GM18858 (cell line): Measurements from ENCODE around the gene TMEM205.
"Not testable (repeated sequence)": the region's sequence is repeated elsewhere in the genome, so short reads cannot be mapped to it uniquely, and the experiment has no call there.

Source experiments
- ATAC-seq: cut with Tn5 transposase; IDR thresholded peaks from one replicate; pipeline ENCODE4 v1.9.1; 2021; ENCODE audit not compliant: unreplicated experiment

Gene TMEM205

DNA sequence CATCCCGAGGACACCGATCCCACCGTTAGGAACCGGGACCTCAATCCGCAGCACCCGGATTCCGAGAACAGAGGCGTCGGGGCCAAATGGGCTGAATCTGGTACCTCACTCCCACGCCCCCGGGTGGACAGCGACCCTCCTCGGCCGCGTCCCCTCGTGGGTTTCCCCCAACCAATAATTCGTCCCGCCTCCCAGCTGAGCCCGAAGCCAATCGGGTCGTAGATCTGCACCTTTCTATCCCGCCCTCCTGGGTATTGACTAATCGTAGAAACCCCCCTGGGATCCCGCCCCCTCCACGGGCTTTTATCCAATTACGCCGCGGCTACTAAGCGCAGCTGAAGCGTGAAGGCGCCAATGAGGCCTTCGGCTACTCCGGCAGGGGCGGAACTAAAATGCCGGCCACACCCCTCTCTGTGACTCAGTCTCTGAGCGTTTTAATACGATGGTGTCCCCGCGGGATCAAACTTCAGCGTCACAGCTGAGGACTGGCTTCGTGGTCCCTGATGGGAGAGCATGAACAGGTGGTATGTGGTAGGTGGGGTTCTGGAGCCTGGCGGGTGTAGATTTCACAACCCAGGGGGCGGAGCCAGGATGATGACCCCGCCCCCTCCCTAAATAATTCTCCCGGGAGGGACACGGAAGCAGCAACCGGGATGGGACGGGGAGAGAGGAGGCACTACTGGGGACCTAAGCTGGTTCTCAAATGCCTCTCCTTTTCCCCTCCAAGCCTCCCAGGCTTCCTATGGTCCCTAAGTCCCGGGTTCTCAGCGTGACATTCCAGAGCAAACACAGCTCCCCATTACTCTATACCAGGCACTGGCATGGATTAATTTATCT, at the start of gene TMEM205, which contains the start of gene CCDC159:
TSS of gene TMEM205 (minus strand) at position 165 of the 837 bp plus-strand sequence. CDS start 649 bp downstream, outside the sequence.
TSS of gene CCDC159 (plus strand) at position 416 of the 837 bp plus-strand sequence. CDS start at position 504, 88 bp downstream.
- ATAC-seq, result peak; percentile 76

DNA sequence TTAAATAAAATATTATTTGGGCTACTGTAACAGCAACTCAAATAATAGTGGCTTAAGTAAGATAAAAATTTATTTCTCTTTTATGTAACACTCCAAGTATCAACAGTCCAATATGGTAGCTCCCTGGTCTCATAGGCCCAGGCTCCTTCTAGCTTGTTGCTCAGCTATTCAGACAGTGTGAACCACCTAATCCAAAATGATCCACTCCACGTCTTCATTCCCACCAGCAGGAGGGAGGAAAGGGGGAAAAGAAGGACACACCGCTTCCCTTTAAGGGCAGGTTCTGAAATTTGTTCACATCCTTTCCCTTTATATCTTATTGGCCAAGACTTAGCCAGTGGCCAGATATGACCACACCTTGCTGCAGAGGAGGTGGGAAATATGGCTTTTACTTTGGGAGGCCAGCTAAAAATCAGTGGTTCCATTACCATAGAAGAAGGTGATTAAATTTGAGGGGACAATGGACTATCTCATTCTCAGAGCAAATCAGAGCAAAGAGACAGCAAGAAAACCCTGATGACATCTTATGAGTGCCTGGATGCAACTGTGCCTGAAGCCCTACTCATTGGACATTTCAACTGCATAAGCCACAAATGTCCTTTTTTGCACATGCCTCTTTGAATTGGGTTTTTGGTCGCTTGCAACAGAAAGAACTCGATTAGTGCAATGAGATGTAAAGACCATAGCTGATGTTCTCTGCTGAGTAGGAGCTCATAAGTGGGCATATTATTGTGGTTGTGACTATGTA, 45.0 kb upstream of the TMEM205 start:
- ATAC-seq, result no peak

DNA sequence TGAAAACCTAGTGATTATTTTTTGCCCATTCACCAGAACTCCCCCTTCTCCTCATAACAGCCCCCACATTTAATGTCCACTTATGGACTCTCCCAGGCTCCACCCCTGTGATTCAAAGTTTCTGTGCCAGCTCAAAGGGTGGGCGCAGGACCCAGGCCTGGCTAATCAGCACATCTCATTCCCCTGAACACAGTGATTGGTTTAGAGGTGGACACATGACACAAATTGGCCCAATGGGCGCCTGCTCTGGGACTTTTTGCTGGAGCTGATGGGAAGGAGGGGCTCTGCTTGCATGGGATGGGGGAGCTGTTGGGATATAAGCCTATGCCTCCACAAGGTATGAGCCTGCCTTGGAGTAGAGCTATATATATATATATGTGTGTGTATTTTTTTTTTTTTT, 44.3 kb upstream of the TMEM205 start:
- ATAC-seq, result no peak

DNA sequence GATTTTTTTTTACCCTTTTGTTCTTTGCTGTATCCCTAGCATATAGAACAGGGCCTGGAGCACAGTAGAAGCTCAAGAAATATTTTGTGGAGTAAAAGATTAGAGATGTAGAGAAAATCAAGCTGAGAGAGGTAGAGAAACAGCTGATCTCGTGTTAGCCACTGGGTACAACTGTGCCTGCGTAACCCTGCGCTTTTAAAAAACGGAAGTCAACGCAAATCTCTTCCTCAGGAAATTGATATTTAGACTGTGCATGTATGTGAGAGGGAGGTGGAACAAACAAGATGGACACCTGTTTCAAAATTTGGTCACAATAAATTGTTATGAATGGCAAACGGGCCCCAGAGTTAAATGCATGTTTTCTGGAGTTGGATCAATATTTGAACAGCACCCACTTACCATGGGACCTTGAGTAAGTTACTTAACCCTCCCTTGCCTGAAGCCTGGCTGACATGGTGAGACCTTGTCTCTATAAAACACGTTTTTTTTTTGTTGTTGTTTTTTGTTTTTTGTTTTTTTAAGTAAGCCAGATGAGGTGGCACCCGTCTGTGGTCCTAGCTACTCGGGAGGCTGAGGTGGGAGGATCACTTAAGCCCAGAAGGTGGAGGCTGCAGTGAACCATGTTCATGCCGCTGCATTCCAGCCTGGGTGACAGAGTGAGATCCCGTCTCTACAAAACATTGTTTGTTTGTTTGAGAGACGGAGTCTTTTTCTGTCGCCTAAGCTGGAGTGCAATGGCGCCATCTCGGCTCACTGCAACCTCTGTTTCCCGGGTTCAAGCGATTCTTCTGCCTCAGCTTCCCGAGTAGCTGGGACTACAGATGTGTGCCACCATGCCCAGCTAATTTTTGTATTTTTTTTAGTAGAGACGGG, 41.3 kb upstream of the TMEM205 start:
- ATAC-seq, result no peak

DNA sequence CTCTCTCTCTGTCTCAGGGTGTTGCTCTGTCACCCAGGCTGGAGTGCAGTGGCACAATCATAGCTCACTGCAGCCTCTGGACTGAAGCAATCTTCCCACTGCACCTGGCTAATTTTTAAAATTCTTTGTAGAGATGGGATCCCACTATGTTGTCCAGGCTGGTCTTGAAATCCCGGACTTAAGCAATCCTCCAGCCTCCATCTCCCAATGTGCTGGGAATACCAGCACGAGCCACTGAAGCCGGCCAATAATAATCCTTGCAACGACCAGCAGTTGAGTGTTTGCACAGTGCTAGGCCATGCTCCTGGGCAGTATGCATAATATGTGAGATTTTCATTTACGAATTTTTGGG, 38.7 kb upstream of the TMEM205 start:
- no peak for ATAC-seq

DNA sequence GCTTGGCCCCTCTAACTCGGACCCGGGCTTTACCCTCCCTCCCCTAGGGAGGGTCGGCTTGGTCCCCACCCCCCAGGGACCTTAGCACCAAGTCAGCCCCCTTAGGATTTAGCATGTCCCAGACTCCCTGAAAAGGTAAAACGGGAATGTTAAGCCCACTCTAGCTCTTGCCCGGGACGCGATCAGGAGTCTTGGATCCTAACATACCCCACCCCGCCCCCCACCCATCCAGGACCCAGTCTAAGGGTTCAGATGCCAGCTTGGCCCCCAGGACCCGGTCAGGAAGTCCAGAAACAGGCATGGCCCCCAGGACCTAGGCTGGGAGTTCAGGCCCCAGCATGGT, 37.6 kb upstream of the TMEM205 start:
- ATAC-seq, result no peak

DNA sequence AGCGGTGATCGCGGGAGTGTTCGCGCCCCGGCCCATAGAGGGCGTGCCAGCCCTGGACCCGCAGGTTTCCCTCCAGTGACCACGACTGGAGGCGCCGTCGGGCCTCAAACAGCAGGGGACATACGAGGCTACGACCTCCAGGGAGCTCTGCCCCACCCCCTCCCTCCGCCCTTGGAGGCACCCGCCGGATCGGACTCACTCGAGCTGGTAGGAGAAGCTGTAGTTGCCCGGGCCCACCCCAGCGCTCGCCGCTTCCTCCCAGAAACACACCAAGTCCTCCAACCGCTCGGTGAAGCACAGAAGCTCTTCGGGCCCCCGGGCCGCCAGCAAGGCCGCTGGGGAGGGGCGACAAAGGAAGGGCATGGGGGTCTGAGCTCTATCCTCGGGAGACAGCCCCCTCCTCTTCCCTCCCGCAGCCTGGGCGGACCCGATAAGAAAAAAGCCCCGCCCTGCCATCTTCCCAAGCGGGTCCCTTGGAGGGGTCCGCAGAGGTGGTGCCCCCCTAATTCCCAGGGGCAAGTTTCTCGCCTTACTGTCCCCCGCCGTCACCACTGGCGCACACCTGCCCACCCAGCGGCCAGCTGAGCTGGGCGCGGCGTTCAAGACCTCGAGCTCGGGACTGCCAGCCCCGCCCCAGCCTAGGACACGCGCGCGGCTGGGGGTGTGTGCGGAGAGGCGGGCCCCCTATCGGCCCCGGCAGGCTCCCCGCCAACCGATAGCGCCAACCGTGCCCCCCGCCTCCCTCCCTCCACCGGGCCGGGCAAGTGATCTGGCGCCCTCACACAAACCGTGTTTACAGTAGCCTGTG, 37.0 kb upstream of the TMEM205 start:
- ATAC-seq, result no peak

DNA sequence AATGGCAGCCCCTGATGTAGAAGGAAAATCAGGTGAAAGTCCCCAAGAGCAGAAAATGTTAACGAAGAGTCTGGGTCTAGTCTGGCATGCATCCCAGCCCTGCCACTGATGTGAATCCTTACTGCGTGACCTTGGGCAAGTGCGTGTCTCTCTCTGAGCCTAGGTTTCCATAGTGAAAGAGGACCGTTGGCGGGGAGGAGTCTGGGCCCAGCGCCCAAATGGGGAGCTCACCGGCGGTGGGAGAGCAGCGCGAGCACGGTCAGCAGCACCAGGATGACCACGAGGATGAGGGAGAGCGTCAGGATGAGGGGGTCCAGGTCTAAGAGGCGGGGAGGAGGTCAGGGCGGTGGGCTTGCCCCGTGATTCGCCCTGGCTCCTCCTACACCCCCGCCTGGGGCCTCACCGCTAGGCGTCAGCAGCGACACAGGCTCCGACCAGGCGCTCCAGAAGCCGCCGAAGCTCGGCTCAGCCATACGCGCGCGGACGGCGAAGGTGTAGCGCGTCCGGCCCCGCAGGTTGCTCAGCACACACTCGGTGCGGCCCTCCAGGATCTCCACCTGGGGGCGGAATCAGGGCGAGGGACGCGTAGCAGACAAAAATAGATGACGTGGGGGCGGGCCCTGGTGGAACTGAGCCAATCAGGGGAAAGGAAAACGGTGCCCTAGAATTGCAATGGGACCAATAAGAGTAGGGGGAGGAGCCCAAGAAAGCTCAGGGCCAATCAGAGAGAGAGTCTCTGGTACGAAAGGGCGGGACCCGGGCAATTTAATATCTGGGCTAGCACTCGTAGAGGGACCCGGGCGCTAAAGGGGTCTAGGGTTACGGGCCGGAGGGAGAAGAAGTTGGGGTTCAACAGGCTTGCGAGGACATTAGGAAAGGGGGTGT, 34.8 kb upstream of the TMEM205 start:
- peak; percentile 60 for ATAC-seq

DNA sequence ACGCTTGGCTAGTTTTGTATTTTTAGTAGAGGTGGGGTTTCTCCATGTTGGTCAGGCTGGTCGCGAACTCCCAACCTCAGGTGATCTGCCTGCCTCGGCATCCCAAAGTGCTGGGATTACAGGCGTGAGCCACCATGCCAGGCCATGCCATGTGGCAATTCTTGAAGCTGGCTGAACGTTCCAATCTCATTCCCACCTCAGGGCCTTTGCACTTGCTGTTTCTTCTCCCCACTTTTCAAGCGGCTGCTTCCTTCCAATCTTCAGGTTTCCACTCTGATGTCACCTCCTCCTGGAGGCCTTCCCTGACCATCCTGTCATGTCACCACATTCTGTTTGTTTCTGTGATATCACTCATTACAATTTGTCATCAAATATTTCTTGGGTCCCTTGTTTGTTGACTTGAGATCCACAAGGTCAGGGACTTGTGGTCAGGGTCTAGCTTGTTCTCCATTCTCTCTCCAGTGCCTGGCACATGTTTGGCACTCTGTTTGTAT, 33.8 kb upstream of the TMEM205 start:
- no peak for ATAC-seq

DNA sequence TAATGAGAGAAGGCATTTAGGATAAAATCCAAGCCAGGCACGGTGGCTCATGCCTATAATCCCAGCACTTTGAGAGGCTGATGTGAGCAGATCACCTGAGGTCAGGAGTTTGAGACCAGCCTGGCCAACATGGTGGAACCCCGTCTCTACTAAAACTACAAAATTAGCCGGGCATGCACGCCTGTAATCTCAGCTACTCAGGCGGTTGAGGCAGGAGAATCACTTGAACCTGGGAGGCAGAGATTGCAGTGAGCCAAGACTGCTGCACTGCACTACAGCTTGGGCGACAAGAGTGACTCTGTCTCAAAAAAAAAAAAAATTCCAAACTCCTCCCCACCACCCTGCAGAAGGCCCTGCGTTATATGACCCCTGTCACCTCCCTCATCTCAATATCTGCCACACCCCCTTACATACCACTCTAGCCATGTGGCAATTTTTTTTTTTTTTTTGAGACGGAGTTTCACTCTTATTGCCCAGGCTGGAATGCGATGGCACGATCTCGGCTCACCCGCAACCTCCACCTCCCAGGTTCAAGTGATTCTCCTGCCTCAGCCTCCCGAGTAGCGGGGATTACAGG, 33.3 kb upstream of the TMEM205 start:
- not testable (repeated sequence) for ATAC-seq

DNA sequence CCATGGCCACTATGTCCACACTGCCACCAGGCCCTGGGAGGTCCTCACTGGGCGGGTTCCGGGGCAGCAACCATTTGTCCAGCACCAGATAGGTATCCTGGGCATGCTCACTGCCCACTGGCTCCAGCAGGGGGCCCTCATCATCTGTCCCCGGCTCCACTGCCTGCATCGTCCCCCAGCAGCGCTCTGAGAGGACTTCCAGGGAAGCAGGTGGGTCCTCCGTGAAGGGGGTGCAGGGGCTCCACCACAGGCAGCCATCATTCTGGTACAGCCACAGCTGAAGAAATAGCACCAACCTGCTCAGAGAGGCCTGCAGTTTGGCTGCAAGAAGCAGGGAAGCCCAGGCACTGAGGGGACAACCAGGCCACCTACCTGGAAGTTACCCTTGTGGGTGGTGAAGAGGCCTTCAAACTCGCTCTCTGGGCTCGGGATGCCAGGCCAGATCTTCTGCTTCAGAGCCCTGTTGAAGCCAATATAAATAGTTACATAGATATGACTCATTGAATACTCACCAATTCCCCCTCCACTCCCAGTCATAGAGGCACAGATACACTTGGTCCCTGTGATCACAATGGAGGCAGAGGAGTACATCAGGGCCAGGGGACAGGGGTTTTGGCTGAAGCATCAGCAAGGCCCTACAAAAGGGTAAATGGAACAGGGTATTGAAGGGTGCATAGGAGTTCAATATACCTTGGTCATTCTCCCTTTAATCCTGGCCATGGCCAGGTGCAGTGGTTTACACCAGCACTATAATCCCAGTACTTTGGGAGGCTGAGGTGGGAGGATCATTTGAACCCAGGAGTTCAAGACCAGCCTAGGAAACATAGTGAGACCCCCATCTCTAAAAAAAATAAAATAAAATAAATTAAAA, 32.5 kb upstream of the TMEM205 start:
- ATAC-seq, result no peak

DNA sequence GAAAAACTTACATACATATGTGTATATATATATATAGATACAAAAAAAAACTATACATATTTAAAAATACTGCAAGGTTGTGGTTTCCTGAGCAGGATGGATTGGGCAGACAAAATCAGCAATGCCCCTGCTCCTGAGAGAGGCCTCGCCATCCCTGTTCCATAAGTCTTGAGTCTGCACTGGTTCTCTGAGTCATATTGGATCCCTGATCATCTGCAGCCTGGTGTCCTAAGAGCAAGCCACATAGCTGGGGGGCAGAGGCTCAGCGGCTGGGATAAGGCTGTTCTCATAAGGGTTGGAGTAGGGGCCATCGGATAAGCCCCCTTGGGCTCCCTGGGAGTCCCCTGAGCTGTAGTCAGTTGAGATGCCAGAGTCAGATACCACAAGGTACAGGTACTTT, 31.7 kb upstream of the TMEM205 start:
- ATAC-seq, result no peak

DNA sequence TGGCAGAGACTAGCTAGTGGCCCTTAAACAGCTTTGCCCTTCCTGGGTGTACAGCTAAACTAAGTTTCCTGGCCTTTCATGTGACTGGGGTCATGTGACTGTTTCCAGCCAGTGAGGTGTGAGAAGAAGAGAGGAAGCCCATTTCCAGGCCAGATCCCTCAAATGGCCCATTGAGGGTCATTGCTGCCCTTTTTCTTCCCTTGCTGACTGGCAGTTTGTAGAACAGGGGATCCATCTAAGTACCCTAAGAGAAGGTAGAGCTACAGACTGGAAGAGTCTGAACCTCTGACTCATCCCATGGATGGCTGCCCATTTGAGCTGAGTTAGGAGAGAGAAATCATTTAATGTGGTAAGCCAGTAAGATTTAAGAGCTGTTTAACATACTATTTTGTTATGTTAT, 31.2 kb upstream of the TMEM205 start:
- no peak for ATAC-seq

DNA sequence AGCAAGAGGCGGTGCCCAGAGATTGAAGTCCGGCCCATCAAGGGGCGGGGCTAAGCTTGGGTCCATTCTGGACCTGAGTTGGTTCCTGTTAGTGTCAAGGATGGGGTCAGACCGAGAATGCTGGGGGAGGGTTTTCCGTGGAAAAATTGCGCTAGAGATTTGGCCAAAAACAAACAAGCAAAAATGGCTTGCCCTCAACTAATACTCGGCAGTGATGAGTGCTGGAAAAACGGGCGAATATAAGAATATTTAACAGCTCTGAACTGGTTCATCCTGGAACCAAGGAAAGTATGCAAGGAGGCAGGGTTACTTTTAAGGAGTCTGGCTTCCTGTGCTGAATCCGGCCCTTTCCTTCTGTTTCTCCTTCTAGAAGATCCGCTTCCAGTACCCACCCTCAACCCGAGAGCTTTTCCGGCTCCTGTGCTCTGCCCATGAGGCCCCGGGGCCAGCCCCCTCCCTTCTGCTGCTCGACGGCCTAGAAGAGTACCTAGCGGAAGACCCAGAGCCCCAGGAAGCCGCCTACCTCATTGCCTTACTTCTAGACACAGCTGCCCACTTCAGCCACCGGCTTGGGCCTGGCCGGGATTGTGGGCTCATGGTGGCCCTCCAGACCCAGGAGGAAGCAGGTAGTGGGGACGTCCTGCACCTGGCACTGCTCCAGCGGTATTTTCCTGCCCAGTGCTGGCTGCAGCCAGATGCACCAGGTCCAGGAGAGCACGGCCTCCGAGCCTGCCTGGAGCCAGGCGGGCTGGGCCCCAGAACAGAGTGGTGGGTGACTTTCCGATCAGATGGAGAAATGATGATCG, 29.3 kb upstream of the TMEM205 start:
- no peak for ATAC-seq

DNA sequence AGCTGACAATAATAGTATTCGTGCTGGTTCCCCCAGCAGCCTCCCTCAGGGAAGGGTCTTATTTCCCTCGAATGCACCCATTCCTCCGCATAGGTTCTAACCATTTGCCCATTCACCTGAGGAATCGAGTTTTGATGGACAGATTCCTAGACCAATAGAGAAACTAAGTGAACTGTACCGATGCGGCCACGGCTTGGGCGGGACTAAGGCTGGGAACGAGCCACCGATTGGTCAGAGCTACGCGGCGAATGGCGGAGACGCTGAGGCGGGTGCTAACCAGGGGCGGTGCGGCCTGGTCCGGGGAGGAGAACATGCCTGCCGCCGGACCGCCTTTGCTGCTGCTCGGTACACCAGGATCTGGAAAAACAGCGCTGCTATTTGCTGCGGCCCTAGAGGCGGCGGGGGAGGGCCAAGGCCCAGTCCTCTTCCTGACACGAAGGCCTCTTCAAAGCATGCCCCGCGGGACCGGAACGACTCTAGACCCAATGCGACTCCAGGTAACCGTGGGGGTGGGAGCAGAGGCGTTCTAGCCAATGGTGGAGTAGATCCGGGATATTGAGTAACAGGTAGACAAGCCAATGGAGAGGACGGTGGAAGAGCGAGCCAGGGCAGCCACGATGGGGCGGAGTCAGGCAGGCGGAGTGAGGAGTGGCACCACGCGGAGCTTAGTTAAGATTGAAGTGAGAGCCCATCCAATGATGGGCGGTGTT, 28.5 kb upstream of the TMEM205 start, which contains the start of gene SWSAP1:
TSS of gene SWSAP1 (plus strand) at position 234 of the 710 bp plus-strand sequence. CDS start at position 249, 15 bp downstream.
- peak; percentile 69 for ATAC-seq

DNA sequence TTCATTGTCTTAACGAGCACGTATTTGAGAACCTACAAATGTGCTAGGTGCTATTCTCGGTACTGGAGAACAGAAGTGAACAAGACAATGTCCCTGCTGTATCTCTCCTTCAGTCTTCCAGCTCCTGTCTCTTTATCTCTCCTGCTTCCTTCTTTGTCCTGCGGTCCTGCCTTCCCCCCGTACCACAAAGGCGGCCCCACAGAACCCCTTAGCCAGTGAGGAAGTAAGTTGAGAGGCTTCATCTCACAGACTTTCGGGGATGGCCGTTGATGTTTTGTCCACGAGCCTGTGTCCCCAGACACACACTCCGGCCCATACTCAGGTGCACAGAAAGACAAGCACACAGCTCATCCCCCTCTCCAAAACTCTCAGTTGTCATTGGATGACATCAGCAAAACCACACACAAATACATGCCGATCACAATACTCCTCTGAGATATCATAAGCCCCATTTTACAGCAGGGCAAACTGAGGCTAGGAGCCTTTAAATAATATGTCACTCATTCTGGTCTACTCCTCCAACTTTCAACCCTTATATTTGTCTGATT, 27.9 kb upstream of the TMEM205 start:
- no peak for ATAC-seq
